Tibial artery (tissue), 4 donors: ENCODE results near the gene PTPRN2.

Source experiments
- DNase-seq, 2 donors: peaks; one replicate each; pipeline ENCODE4 v3.0.0-alpha.2; 2019
- H3K27ac ChIP-seq, 2 donors: fragments of 200-600 bp; sonication (generic) in 1 of 2; 1 replicate in 1 of 2; 2 replicates in 1 of 2; pipeline ENCODE4 v1.5.1; 2018 to 2019; ENCODE audit warnings: mild to moderate bottlenecking in 1 of 2
- H3K27me3 ChIP-seq, 2 donors: fragments of 200-600 bp; sonication (generic) in 1 of 2; one replicate each; pipeline versions ENCODE4 v1.5.1 to v1.6.0; 2016 to 2019
- H3K36me3 ChIP-seq, 3 donors: fragments of 200-600 bp; sonication (generic) in 2 of 3; one replicate each; pipeline ENCODE4 v1.5.1; 2016 to 2019; ENCODE audit warnings: mild to moderate bottlenecking in 2 of 3
- H3K4me1 ChIP-seq, 4 donors: fragments of 200-600 bp; sonication (generic) in 2 of 4; 1 replicate in 3 of 4; 2 replicates in 1 of 4; pipeline ENCODE4 v1.5.1; 2016 to 2019
- H3K4me3 ChIP-seq, 2 donors: fragments of 200-600 bp; sonication (generic) in 1 of 2; 1 replicate in 1 of 2; 2 replicates in 1 of 2; pipeline ENCODE4 v1.5.1; 2018 to 2019; ENCODE audit warnings: mild to moderate bottlenecking in 2 of 2
- H3K9me3 ChIP-seq, 3 donors: fragments of 200-600 bp; sonication (generic) in 1 of 3; one replicate each; pipeline ENCODE4 v1.5.1; 2016 to 2019
- CTCF ChIP-seq, 2 experiments: fragments of 200-600 bp in 1 of 2; fragments of 450-650 bp in 1 of 2; IDR thresholded peaks; one replicate each; pipeline ENCODE4 v1.5.1; 2017 to 2019; ENCODE audit warnings: antibody characterized with exemption in 2 of 2, mild to moderate bottlenecking in 1 of 2, moderate library complexity in 1 of 2
- intact Hi-C: fragments of 100-400 bp; cut with DNase I; formaldehyde crosslinking; loops from one replicate; pipeline ENCODE4 v1.15.0; 2023; ENCODE audit warnings: low total_unique reads

PTPRN2 gene

GRCh38 chr7:158111049-158111751, 476.4 kb downstream of the PTPRN2 start:
- Histone ChIP-seq H3K9me3 (peaks cover 0 to 15% (median 14%) of the 10 kb centered on the region in 3 donors), H3K27me3 (peaks cover 0 to 6% of the 10 kb centered on the region in 2 donors), H3K4me3 (no peak overlapping the region), H3K36me3 (no peaks in the 10 kb centered on the region), H3K27ac (no peak overlapping the region), H3K4me1 (no peaks in the 10 kb centered on the region)
- TF ChIP-seq CTCF (IDR thresholded peaks at IDR 0.05): no peak
- DNase-seq: no peak
- intact Hi-C loops: no loop called here

- no peaks in the 10 kb centered on the region for H3K36me3 ChIP-seq
- no peak for TF ChIP-seq CTCF (IDR thresholded peaks at IDR 0.05)
- peaks cover 0 to 6% of the 10 kb centered on the region in 2 donors for H3K27me3 ChIP-seq
- peaks cover 0 to 14% (median 10%) of the 10 kb centered on the region in 3 donors for H3K9me3 ChIP-seq
- no peaks in the 10 kb centered on the region for H3K4me1 ChIP-seq
- DNase-seq: no peak
- intact Hi-C loops: no loop called here
- H3K4me3 ChIP-seq: no peak overlapping the region
- no peak overlapping the region for H3K27ac ChIP-seq
Observed at GRCh38 chr7:158110661-158111048, 477.0 kb downstream of the PTPRN2 start.

GRCh38 chr7:158110034-158110590, 477.5 kb downstream of the PTPRN2 start:
- Histone ChIP-seq H3K4me1 (no peaks in the 10 kb centered on the region), H3K36me3 (no peaks in the 10 kb centered on the region), H3K9me3 (peaks cover 0 to 12% (median 9%) of the 10 kb centered on the region in 3 donors), H3K27ac (no peak overlapping the region), H3K4me3 (no peak overlapping the region), H3K27me3 (peaks cover 0 to 6% of the 10 kb centered on the region in 2 donors)
- intact Hi-C loops: no loop called here
- TF ChIP-seq CTCF (IDR thresholded peaks at IDR 0.05): no peak
- DNase-seq: no peak

- H3K9me3 ChIP-seq: peaks cover 0 to 9% (median 6%) of the 10 kb centered on the region in 3 donors
- intact Hi-C loops: no loop called here
- no peak overlapping the region for H3K4me3 ChIP-seq
- TF ChIP-seq CTCF (IDR thresholded peaks at IDR 0.05): no peak
- DNase-seq: no peak
- H3K36me3 ChIP-seq: no peaks in the 10 kb centered on the region
- no peak overlapping the region for H3K27ac ChIP-seq
- peaks cover 0 to 6% of the 10 kb centered on the region in 2 donors for H3K27me3 ChIP-seq
- no peaks in the 10 kb centered on the region for H3K4me1 ChIP-seq
Observed at GRCh38 chr7:158109364-158110033, 478.1 kb downstream of the PTPRN2 start.

GRCh38 chr7:158108646-158109293, 478.9 kb downstream of the PTPRN2 start:
- TF ChIP-seq CTCF (IDR thresholded peaks at IDR 0.05): no peak
- peaks cover 0 to 7% (median 0%) of the 10 kb centered on the region in 3 donors for H3K9me3 ChIP-seq
- no peak for DNase-seq

More at GRCh38 chr7:158108646-158109293, 478.9 kb downstream of the PTPRN2 start:
- no peaks in the 10 kb centered on the region for H3K4me1 ChIP-seq
- intact Hi-C loops: no loop called here
- H3K36me3 ChIP-seq: no peaks in the 10 kb centered on the region
- H3K4me3 ChIP-seq: no peak overlapping the region
- H3K27me3 ChIP-seq: peaks cover 0 to 6% of the 10 kb centered on the region in 2 donors
- H3K27ac ChIP-seq: no peak overlapping the region
